ENCODE measurements around the gene LUC7L.

GRCh38 chr16:278863-279366 is 49.7 kb upstream of the LUC7L start:
- TF ChIP-seq CHD2 (IDR thresholded peaks at IDR 0.05; ENCODE audit: low read length) (peak; percentile 65; the same call in 1 of the 2 replicates), CTCF (IDR thresholded peaks at IDR 0.05; ENCODE audit: control extremely low read depth in 1 of 3, insufficient read depth in 1 of 3, low read depth in 1 of 3, low read length in 3 of 3) (no peak), JUND (IDR thresholded peaks at IDR 0.05; ENCODE audit: low read length) (no peak), EP300 (IDR thresholded peaks at IDR 0.05; ENCODE audit: borderline replicate concordance in 1 of 2, low read depth in 2 of 2, low read length in 2 of 2) (no peak)
